ENCODE measurements around the gene ARPC4.

ARPC4 gene

GRCh38 chr3:9792405-9793160, at the start of gene ARPC4, which contains the start of gene TADA3:
ARPC4 (plus strand) TSS chr3:9793082; CDS start chr3:9793122, 40 bp downstream.
TADA3 (minus strand) TSS chr3:9792473; CDS start chr3:9791466, 1,007 bp downstream.
- DNase-seq, result peak; percentile 91
- H3K27ac ChIP-seq, result peak within 1 kb of the TSS; percentile 98
- H3K27me3 ChIP-seq (ENCODE audit: insufficient read depth, low read depth, severe bottlenecking), result no peaks in the 10 kb centered on the region
- H3K36me3 ChIP-seq, result peaks cover 39% of the 10 kb centered on the region
- peak within 1 kb of the TSS; percentile 82 for H3K4me3 ChIP-seq (ENCODE audit: low read depth, low read length)
- TF ChIP-seq, protein P1, sequence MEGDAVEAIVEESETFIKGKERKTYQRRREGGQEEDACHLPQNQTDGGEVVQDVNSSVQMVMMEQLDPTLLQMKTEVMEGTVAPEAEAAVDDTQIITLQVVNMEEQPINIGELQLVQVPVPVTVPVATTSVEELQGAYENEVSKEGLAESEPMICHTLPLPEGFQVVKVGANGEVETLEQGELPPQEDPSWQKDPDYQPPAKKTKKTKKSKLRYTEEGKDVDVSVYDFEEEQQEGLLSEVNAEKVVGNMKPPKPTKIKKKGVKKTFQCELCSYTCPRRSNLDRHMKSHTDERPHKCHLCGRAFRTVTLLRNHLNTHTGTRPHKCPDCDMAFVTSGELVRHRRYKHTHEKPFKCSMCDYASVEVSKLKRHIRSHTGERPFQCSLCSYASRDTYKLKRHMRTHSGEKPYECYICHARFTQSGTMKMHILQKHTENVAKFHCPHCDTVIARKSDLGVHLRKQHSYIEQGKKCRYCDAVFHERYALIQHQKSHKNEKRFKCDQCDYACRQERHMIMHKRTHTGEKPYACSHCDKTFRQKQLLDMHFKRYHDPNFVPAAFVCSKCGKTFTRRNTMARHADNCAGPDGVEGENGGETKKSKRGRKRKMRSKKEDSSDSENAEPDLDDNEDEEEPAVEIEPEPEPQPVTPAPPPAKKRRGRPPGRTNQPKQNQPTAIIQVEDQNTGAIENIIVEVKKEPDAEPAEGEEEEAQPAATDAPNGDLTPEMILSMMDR (IDR thresholded peaks at IDR 0.05; ENCODE audit: low read depth, low read length), result no peak
- no peaks in the 10 kb centered on the region for H3K9me3 ChIP-seq (ENCODE audit: severe bottlenecking)

- Histone ChIP-seq H3K36me3 (peaks cover 97% of the 10 kb centered on the region), H3K4me3 (ENCODE audit: low read depth, low read length) (no peak overlapping the region), H3K9me3 (ENCODE audit: severe bottlenecking) (no peaks in the 10 kb centered on the region), H3K27me3 (ENCODE audit: insufficient read depth, low read depth, severe bottlenecking) (no peaks in the 10 kb centered on the region), H3K27ac (no peak overlapping the region)
- TF ChIP-seq, protein P1 (IDR thresholded peaks at IDR 0.05; ENCODE audit: low read depth, low read length), result no peak
- no peak for DNase-seq
These were observed 49.3 kb upstream of the ARPC4 start for GRCh38 chr3:9743548-9743947.

DNA sequence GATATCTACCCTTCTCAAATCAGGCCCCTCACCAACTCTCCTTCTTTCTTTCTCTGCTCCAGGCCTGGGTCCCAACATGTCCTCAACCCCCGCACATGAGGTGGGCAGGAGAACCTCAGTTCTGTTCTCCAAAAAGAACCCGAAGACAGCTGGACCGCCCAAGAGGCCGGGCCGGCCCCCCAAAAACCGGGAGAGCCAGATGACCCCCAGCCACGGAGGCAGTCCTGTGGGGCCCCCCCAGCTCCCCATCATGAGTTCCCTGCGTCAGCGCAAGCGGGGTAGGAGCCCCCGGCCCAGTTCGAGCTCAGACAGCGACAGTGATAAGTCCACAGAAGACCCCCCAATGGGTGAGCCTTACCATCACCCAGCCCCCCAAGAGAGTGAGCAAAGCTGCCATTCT, 48.7 kb upstream of the ARPC4 start:
- no peak for DNase-seq
- Histone ChIP-seq H3K27ac (no peak overlapping the region), H3K4me3 (ENCODE audit: low read depth, low read length) (no peak overlapping the region), H3K9me3 (ENCODE audit: severe bottlenecking) (no peaks in the 10 kb centered on the region), H3K36me3 (peaks cover 94% of the 10 kb centered on the region), H3K27me3 (ENCODE audit: insufficient read depth, low read depth, severe bottlenecking) (no peaks in the 10 kb centered on the region)
- TF ChIP-seq, protein P1 (IDR thresholded peaks at IDR 0.05; ENCODE audit: low read depth, low read length), result no peak

GRCh38 chr3:9745521-9745920, 47.4 kb upstream of the ARPC4 start:
- TF ChIP-seq, protein P1 (IDR thresholded peaks at IDR 0.05; ENCODE audit: low read depth, low read length), result no peak
- Histone ChIP-seq H3K9me3 (ENCODE audit: severe bottlenecking) (no peaks in the 10 kb centered on the region), H3K4me3 (ENCODE audit: low read depth, low read length) (no peak overlapping the region), H3K27me3 (ENCODE audit: insufficient read depth, low read depth, severe bottlenecking) (no peaks in the 10 kb centered on the region), H3K36me3 (peaks cover 81% of the 10 kb centered on the region), H3K27ac (no peak overlapping the region)
- DNase-seq, result no peak

- H3K4me3 ChIP-seq (ENCODE audit: low read depth, low read length), result no peak overlapping the region
- H3K36me3 ChIP-seq, result peaks cover 79% of the 10 kb centered on the region
- no peak for DNase-seq
- no peaks in the 10 kb centered on the region for H3K9me3 ChIP-seq (ENCODE audit: severe bottlenecking)
- no peaks in the 10 kb centered on the region for H3K27me3 ChIP-seq (ENCODE audit: insufficient read depth, low read depth, severe bottlenecking)
- TF ChIP-seq, protein P1 (IDR thresholded peaks at IDR 0.05; ENCODE audit: low read depth, low read length), result no peak
- H3K27ac ChIP-seq, result no peak overlapping the region
These were observed 46.6 kb upstream of the ARPC4 start for GRCh38 chr3:9746330-9746729.
